Lower leg skin (tissue), 3 donors: ENCODE measurements around the gene SDC4.

ENCODE experiments used
- POLR2A ChIP-seq, 2 donors: fragments of 450-650 bp; IDR thresholded peaks; one replicate each; pipeline ENCODE4 v1.6.1; 2016 to 2017; ENCODE audit warnings: antibody characterized with exemption in 2 of 2, mild to moderate bottlenecking in 1 of 2, moderate library complexity in 1 of 2
- TF ChIP-seq, protein P1 (sequence below), 3 donors: fragments of 450-650 bp; IDR thresholded peaks; one replicate each; pipeline ENCODE4 v1.5.1; 2016; ENCODE audit warnings: antibody characterized with exemption in 3 of 3, mild to moderate bottlenecking in 3 of 3, moderate library complexity in 2 of 3

DNA sequence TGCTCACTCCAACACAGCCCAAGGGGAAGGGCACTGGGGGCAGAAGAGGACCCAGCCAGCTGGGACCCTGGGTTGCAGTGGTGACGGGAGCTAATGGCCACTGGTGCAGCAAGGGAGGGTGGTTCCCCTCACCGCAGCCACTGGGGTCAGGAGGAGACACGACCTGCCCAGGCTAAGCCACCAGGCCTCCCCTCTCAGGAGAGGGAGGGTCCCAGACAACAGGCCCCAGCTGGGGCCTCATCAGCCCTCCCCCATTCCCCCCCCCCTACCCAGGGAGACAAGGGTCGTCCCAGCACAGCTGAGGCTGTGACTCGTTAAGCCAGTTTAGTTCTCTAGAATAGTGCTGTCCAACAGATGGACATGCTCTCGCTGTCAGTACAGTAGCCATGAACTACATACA is 22.9 kb downstream of the SDC4 start:
- TF ChIP-seq, protein P1, sequence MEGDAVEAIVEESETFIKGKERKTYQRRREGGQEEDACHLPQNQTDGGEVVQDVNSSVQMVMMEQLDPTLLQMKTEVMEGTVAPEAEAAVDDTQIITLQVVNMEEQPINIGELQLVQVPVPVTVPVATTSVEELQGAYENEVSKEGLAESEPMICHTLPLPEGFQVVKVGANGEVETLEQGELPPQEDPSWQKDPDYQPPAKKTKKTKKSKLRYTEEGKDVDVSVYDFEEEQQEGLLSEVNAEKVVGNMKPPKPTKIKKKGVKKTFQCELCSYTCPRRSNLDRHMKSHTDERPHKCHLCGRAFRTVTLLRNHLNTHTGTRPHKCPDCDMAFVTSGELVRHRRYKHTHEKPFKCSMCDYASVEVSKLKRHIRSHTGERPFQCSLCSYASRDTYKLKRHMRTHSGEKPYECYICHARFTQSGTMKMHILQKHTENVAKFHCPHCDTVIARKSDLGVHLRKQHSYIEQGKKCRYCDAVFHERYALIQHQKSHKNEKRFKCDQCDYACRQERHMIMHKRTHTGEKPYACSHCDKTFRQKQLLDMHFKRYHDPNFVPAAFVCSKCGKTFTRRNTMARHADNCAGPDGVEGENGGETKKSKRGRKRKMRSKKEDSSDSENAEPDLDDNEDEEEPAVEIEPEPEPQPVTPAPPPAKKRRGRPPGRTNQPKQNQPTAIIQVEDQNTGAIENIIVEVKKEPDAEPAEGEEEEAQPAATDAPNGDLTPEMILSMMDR (IDR thresholded peaks at IDR 0.05): no peak
- TF ChIP-seq POLR2A (IDR thresholded peaks at IDR 0.05): no peak
